HG03575 (cell line): Measurements from ENCODE around the gene GPR153.
"Not testable (repeated sequence)": the region's sequence is repeated elsewhere in the genome, so short reads cannot be mapped to it uniquely, and the experiment has no call there.

Experiments
- ATAC-seq: cut with Tn5 transposase; IDR thresholded peaks from one replicate; pipeline ENCODE4 v1.9.1; 2021; ENCODE audit not compliant: unreplicated experiment, insufficient number of reproducible peaks, low FRiP score; ENCODE audit errors: extremely low read depth

Gene GPR153

GRCh38 chr1:6241107-6241886 is 19.6 kb downstream of the GPR153 start:
- ATAC-seq: no peak

GRCh38 chr1:6239950-6240768 is 20.7 kb downstream of the GPR153 start:
- ATAC-seq: no peak

DNA sequence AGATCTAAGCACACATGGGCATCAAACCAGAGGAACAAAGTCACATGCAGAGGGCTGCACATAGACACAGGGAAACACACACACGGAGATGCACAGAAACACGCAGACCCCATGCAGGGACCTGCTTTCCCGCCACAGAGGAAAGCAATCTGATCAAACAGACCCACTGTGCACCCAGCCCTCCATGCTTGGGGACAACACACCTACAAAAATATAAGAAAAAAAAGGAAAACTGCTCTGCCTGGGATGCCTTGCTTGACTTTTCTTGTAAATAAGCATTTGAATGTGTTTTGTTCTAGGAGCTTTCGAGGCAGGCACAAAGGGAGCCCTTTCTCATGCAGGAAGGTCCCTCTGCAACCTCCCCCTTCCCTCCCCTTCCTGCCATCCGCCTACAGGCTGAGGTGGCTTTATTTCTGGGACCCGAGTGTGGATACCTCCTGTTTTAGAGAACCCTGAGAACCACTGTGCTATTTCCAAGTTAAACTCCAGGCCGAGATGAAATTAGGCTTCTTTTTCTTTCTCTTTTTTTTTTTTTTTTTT is 21.6 kb downstream of the GPR153 start:
- ATAC-seq: no peak

DNA sequence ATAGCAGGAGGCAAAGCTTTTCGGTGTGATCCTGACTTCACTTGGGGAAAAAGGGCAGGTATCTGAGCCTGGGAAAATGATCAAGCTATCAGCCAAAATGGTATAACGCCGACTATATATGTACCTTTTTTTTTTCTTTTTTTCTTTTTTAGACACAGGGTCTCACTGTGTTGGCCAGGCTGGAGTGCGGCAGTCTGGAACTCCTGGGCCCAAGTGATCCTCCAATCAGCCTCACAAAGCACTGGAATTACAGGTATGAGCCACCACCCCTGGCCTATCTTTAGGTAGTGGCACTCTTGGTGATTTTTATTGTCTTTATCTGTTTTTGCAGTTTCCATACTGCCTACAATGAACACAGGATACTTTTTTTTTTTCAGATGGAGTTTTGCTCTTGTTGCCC is 23.8 kb downstream of the GPR153 start:
- no peak for ATAC-seq

DNA sequence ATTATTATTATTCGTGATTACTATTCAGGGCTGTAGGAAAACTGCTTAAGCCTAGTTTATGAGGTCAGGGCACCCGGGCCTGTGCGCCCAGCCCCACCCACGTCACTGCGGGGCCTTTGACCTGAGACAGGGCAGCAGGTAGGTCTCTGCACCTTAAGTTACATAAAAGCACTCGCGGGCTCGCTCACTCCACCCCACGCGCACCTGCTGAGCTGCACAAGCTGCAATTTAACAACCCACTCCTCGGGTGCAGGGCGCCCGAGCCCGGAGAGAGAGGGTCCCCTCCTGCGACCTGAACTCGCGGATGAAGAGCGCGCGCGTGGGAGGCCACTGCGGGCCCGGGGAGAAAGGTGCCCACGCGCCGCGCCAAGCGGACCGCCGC is 25.6 kb downstream of the GPR153 start:
- ATAC-seq: no peak

DNA sequence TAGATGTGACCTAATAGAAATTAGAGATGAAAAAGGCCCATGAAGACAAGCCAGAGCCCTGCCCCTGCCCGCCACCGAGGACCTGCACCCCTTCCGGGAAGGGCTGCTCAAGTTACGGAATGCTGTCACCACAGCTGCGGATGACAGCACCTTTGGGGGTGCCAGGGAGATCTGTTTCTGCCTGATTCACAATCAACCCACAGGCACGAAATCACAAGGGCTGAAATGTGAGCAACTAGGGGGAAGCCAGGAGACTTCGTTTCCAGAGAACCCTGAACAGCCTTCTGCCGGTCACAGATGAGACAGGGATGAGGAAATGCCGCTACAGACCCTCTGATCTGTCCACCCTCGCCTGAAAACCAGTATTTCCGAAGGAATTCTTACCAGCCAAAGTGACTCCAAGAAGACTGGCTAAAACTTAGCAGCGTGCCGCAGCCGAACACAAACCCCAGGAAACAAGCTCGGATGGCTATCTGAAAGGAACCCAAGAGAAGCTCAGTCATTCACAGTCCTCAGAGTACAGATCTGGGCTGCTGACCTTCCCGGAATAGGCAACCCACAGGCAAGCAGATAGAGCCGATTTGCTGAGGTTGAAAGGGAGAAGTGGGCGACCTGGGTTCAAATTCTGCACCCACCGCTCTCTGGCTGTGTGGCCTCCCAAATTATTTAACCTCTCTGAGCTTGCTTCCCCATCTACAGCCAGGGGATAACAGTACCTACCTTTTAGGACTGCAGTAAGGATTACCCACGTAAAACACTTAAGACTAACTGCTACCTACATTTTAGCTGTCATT is 26.2 kb downstream of the GPR153 start:
- no peak for ATAC-seq

DNA sequence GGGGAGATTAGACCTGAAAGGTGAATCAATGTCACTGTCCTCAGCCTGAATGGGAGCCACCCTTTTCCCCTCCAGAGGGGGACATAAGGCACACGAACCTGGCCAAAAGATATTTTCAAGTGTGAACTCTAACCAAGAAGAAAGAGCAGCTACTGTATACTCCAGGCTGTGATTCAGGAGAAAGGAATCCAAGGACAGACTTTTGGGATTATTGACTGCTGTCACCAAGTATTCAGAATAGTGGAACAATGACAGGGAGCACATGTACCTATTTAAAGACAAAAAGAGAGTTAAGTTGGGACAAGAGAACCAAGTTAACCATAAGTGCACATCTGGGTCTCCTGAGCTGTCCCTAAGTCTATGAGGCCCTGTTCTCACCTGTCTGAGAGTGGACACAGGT is 27.5 kb downstream of the GPR153 start:
- ATAC-seq: no peak

DNA sequence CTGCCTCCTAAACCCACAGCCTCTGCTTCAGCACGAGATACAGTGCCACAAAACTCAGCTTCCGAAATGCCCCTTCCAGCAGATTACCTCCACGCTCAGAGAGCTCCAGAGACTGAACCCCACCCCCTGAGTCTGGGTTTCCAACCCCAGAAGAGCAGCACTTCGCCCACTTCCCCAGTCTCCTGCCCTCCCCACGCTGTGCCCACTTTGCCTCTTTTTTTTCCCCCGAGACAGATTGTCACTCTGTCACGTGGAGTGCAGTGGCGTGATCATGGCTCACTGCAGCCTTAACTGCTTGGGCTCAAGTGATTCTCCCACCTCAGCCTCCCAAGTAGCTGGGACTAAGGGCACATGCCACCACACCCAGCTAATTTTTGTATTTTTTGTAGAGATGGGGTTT is 35.2 kb downstream of the GPR153 start:
- ATAC-seq: no peak

DNA sequence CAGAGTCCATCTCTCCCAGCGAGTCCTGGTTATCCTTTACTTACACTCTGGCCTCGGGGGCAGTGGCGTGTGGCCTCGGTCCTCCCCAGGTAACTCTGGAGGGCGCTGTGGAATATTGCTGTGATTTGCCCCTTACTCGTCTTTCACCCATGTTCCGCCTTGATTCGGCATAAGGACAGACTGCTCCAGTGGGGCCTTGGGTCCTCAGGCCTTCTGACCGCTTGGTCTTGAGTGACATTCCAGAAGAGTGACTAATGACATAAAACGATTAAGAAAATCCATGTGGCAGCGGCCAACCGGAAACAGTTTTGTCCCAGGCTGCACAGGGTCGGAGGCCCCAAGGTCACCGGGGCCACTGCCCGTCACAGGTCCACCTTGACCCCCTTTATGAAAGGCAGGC is 36.2 kb downstream of the GPR153 start:
- no peak for ATAC-seq

DNA sequence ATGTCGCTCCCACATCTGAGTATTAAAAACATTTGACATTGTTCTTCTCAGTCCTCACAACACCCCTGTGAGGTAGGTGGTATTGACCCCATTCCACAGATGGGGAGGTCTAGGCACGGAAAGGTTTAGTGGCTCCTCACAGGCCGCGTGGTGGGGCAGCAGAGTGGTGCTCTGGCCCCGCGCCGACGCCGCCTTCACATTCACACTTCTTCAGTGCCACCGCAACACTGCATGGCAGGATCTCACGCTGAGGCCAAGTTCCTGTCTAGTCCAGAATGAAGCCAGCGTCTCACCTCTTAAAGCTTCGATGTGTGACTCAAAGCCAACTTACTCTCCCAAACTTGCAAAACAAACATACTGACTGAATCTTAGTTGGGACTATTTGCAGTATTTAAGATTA is 37.3 kb downstream of the GPR153 start:
- no peak for ATAC-seq

DNA sequence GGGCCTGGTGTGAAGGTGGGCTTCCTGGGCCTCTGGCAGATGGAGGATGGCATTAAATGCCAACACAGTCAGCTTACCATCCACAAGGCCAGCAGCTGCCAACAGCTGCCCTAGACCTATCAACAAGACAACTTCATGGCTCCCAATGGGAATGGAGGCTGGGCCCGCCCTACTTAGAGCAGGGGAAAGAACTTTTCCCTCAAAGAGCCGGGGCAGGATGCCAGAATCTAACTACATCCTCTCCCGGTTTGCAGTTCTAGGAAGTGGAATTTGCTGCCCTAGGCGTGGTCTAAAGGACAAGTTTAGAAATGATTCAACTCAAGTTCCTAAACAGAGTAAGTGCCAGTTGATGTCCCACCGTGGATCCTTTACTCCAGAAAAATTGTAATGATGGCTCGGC is 38.3 kb downstream of the GPR153 start:
- ATAC-seq: no peak

DNA sequence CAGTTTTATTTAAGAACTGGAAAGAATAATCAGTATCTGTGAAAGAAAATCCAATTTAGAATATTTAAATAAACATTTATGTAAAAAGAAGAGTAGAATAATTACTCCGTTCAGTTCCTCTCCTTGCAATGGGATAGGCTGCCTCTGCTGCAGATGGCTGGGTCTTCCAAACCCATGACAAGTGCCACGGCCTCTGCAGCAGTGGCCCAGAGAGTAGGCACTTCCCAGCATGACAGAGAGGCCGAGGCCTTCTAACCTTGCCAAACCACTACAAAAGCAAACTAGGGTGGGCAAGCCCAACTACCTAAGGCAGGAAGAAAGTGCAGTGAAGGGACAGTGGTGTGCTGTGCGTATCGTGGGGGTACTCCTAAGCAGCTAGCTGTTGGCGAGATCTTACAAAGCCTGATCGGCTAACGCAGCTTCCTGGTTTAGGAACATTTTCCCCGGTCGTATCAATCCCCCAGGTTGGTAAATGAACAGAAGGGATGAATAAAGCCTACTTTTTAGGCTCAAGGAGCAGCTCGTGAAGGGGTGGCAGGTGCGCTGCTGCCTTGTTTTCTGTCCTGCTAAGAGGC is 39.6 kb downstream of the GPR153 start:
- no peak for ATAC-seq

DNA sequence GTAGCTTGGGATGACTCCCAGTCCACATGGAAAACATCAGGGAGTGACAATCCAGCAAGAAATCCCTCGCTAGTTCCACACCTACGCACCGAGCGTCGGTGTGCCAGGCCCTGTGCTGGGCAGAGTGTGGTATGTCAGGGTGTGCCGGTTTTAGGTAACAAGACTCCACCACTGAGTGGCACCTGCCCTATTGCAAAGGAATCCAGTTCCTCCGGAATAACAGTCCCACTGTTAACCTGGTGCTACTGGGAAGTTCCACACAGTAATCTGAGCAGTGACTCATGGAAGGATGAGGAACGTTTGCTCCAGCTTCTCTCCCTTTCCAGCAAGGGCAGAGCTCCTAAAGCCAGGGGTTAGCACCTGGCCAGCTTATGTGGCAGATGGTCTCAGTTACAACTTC is 40.7 kb downstream of the GPR153 start:
- ATAC-seq: no peak

- ATAC-seq: not testable (repeated sequence)
These were observed 41.3 kb downstream of the GPR153 start for GRCh38 chr1:6219641-6220040.

DNA sequence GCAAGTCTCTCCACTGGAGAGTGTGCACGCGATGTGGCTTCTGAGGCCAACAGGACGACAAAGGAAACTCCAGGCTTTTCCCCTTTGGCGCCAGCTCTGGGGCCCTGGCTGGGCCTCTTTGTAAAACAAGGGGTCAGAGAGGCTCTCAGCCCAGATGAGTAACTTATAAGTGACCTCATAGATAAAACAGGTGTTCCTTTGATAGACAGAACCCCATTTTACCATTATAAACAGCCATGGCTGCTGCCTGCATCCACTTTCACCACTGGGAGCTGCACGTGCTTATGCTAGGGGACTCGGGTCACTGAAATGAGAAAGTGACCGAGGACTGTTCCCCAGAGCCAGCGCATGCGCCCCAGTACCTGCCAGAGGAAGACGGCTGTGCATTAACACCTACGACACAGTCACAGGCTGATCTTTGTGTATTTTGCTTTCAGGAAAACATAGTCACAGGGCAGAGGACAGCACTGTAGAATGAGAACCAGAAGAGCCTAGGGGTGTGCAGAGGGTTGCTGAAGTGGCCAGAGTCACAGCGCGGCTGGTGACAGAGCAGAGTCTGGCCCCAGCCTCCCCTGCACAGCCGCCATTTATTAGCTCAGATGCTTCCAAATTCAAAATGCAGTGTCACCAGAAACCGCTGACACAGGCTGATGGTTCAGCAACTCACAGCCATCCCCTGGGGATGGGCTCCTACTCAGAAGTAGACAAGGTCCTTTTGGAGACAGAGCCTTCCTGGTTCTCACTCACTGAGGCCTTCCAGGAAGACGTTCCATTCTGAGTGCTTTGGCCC is 42.3 kb downstream of the GPR153 start:
- ATAC-seq: no peak

GRCh38 chr1:6212193-6212959 is 48.5 kb downstream of the GPR153 start:
- no peak for ATAC-seq

DNA sequence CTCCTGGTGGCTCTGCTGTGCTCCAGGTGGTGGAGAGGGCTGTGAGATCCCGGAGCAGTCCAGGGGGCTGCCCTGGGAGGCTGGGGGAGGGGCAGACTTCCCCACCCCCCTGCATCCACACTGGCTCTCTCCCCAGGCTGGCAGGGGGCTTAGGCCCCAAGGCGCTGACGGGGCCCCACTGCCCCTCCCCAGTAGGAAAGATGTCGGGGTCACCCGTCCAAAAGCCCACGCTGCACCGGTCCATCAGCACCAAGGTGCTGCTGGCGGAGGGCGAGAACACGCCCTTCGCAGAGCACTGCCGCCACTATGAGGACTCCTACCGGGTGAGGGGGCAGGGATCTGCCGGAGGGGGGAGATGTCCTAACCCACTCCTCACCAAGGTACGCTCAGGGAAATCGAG is 49.2 kb downstream of the GPR153 start:
- no peak for ATAC-seq
